Activated naive CD4-positive, alpha-beta T cell treated with anti-CD3 and anti-CD28 coated beads, Interleukin-2, amount 50 U/mL, for 72 hours (primary cell): Measurements from ENCODE around the gene TSPAN13. TPM values are rescaled to one million over a fixed set of nuclear protein-coding genes. Genes with fewer than 3 reads are reported as not detected.
"Not testable (repeated sequence)": the region's sequence is repeated elsewhere in the genome, so short reads cannot be mapped to it uniquely, and the experiment has no call there.

Experiments used
- ATAC-seq, 2 donors: fragments of 150-1000 bp; cut with Tn5 transposase; 2 replicates each; pipeline ENCODE4 v1.10.0; 2021; ENCODE audit warnings: mild to moderate bottlenecking in 2 of 2, moderate library complexity in 2 of 2
- DNase-seq, 2 donors: peaks; one replicate each; pipeline ENCODE4 v3.0.0; 2021 to 2022; ENCODE audit warnings: low spot score in 2 of 2
- H3K27ac Mint-ChIP-seq, 2 donors: one replicate each; pipeline ENCODE4 v1.8.0; 2022; ENCODE audit warnings: mild to moderate bottlenecking in 2 of 2, mixed read lengths in 2 of 2
- H3K36me3 Mint-ChIP-seq, 2 donors: one replicate each; pipeline ENCODE4 v1.8.0; 2022; ENCODE audit warnings: mixed read lengths in 2 of 2
- H3K9me3 Mint-ChIP-seq, 2 donors: one replicate each; pipeline ENCODE4 v1.8.0; 2022; ENCODE audit warnings: mixed read lengths in 2 of 2
- total RNA-seq, 2 donors: library from RNA; stranded (reverse); gene quantifications; one replicate each; pipeline ENCODE4 v1.2.3, GENCODE V29; 2022

The TSPAN13 gene
- total RNA-seq, 2 donors from 2014 or later, result 0.34 to 1.2 TPM

- Mint-ChIP-seq H3K9me3 (no peaks in the 10 kb centered on the region), H3K36me3 (peaks cover 7 to 8% of the 10 kb centered on the region in 2 donors), H3K27ac (no peak overlapping the region)
- ATAC-seq (no peak), DNase-seq (no peak)
Observed at GRCh38 chr7:16758631-16759611, 5.4 kb downstream of the TSPAN13 start.

DNA sequence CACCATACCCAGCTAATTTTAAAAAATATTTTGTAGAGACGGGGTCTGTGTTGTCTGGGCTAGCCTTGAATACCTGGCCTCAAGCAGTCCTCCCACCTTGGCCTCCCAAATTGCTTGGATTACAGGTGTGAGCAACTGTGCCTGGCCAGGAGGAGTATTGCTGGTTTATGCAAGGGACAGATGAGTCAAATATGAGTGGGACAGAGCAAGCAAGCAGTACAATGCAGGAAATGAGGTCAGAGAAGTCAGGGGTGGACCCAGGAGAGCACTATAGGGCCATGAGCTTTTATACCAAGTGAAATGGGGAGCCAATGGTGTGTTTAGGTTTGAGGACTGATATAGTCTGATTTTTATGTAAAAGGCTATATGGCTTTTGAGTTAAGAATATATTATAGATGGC, 6.3 kb downstream of the TSPAN13 start:
- no peak for DNase-seq
- peak in 1 of 2 donors; percentile 37 for ATAC-seq
- H3K27ac Mint-ChIP-seq, result no peak overlapping the region
- H3K36me3 Mint-ChIP-seq, result peaks cover 0 to 1% of the 10 kb centered on the region in 2 donors
- no peaks in the 10 kb centered on the region for H3K9me3 Mint-ChIP-seq

- Mint-ChIP-seq H3K27ac (no peak overlapping the region), H3K36me3 (no peaks in the 10 kb centered on the region), H3K9me3 (no peaks in the 10 kb centered on the region)
- DNase-seq (no peak), ATAC-seq (no peak)
Observed at GRCh38 chr7:16762177-16762576, 8.6 kb downstream of the TSPAN13 start.

DNA sequence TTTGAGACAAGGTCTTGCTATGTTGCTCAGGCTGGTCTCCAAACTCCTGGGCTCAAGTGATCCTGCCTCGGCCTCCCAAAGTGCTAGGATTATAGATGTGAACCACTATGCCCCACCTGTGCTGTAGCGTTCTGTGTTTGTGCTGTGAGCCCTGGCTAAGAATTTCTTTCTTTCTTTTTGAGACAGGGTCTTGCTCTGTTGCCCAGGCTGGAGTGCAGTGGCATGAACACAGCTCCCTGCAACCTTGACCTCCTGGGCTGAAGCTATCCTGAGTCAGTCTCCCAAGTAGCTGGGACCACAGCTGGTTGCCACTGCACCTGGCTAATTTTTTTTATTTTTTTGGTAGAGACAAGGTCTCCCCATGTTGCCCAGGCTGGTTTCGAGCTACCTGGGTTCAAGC, 11.4 kb downstream of the TSPAN13 start:
- ATAC-seq (no peak), DNase-seq (no peak)
- Mint-ChIP-seq H3K27ac (no peak overlapping the region), H3K36me3 (no peaks in the 10 kb centered on the region), H3K9me3 (no peaks in the 10 kb centered on the region)

GRCh38 chr7:16765436-16765859, 11.9 kb downstream of the TSPAN13 start:
- no peak for ATAC-seq
- no peak overlapping the region for H3K27ac Mint-ChIP-seq
- no peaks in the 10 kb centered on the region for H3K9me3 Mint-ChIP-seq
- no peaks in the 10 kb centered on the region for H3K36me3 Mint-ChIP-seq
- DNase-seq, result no peak

GRCh38 chr7:16769994-16770393, 16.4 kb downstream of the TSPAN13 start:
- ATAC-seq, H3K27ac Mint-ChIP-seq, H3K9me3 Mint-ChIP-seq, DNase-seq, H3K36me3 Mint-ChIP-seq: not testable (repeated sequence)

DNA sequence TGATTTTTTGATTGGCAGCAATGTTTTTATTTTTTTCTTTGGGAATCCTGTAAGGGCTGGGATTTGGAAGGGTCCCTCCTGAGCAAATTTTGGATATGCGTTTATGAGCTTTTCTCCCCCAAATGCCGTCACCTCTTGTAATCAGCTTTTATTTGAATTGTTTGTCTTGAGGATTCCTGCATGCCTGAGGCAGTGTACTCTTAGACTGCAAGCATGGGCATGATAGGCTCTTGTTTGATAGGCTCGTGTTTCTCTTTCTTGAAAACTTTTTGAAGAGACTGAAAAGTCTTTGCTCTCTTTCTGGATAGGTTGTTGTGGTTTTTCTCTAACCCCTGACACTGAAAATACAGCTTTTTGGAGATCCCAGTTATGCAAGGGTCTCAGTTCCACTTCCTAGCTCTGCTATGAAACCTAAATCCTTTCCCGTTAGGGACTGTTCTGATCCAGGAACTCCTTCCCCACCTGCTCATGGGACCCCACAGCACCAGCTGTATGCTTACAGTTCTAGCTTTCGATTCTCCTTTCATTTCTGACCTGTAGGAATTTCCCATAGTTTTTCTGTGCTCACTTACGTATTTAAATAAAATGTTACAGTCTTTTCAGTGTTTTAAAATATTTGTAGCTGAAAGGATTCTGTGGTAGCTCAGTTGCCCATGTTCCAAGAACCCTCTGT, 17.2 kb downstream of the TSPAN13 start:
- H3K9me3 Mint-ChIP-seq, result no peaks in the 10 kb centered on the region
- no peak for DNase-seq
- no peaks in the 10 kb centered on the region for H3K36me3 Mint-ChIP-seq
- H3K27ac Mint-ChIP-seq, result no peak overlapping the region
- no peak for ATAC-seq

DNA sequence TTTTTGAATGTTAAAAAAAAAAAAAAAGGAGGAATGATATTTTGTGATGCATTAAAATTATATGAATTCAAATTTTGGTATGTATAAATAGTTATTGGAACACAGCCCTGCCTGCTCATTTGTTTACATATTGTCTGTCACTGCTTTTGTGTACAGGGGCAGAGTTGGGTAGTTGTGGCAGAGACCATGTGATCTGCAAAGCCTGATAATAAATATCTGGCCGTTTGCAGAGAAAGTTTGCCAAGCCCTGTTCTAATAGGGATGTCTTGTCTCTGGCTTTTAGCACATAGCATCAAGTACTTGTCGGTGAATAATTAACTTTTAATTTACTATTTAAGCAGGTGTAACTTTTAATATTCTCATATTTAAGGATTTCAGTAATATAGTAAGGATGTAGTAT, 19.8 kb downstream of the TSPAN13 start:
- DNase-seq (no peak), ATAC-seq (no peak)
- Mint-ChIP-seq H3K9me3 (no peaks in the 10 kb centered on the region), H3K27ac (no peak overlapping the region), H3K36me3 (no peaks in the 10 kb centered on the region)

- Mint-ChIP-seq H3K36me3 (no peaks in the 10 kb centered on the region), H3K27ac (no peak overlapping the region), H3K9me3 (no peaks in the 10 kb centered on the region)
- DNase-seq (no peak), ATAC-seq (no peak)
Observed at GRCh38 chr7:16773884-16774283, 20.3 kb downstream of the TSPAN13 start.

DNA sequence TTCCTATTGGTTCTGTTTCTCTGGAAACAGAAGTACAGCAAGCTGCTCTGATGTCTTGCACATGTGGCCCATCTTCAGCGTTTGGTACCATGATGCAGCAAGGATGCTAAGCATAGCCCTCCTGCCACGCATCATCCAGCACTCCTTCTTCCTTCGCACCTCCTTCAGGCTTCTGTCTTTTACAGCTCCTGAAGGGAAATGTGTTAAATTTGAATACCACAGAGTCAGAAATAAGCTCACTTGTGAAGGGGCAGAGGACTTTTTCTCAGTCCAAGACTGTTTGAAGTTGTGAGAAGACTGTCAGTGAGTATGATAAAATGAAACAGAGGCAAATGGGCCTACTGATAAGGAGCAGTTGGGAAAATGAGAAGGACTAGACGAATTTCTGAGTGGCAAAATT, 20.7 kb downstream of the TSPAN13 start:
- no peaks in the 10 kb centered on the region for H3K36me3 Mint-ChIP-seq
- no peaks in the 10 kb centered on the region for H3K9me3 Mint-ChIP-seq
- no peak for DNase-seq
- ATAC-seq, result no peak
- H3K27ac Mint-ChIP-seq, result no peak overlapping the region

GRCh38 chr7:16774986-16775385, 21.4 kb downstream of the TSPAN13 start:
- Mint-ChIP-seq H3K27ac (no peak overlapping the region), H3K9me3 (no peaks in the 10 kb centered on the region), H3K36me3 (no peaks in the 10 kb centered on the region)
- no peak for ATAC-seq
- no peak for DNase-seq

- H3K36me3 Mint-ChIP-seq, result no peaks in the 10 kb centered on the region
- DNase-seq, result no peak
- no peak for ATAC-seq
- no peaks in the 10 kb centered on the region for H3K9me3 Mint-ChIP-seq
- no peak overlapping the region for H3K27ac Mint-ChIP-seq
Observed at GRCh38 chr7:16776053-16776452, 22.5 kb downstream of the TSPAN13 start.

DNA sequence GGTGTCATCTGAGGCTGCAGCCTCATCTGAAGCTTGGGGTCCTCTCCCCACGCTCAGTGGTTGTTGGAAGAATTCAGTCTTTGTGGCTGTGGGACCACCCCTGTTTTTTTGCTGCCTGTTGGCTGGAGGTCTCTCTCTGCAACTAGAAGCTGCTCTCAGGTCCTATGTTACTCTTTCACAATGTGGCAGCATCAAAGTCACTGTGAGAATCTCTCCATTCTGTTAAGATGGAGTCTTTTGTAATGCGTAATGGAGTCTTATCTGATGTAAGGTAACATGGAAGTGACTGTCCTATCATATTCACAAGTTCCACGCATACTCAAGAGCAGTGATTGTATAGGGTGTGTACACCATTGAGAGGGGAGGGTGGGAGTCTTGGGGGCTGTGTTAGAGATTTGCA, 24.9 kb downstream of the TSPAN13 start:
- no peak overlapping the region for H3K27ac Mint-ChIP-seq
- no peaks in the 10 kb centered on the region for H3K36me3 Mint-ChIP-seq
- ATAC-seq (no peak), DNase-seq (no peak)
- H3K9me3 Mint-ChIP-seq, result no peaks in the 10 kb centered on the region

GRCh38 chr7:16779051-16779450, 25.5 kb downstream of the TSPAN13 start:
- H3K36me3 Mint-ChIP-seq, result no peaks in the 10 kb centered on the region
- ATAC-seq (no peak), DNase-seq (no peak)
- H3K9me3 Mint-ChIP-seq, result no peaks in the 10 kb centered on the region
- no peak overlapping the region for H3K27ac Mint-ChIP-seq

DNA sequence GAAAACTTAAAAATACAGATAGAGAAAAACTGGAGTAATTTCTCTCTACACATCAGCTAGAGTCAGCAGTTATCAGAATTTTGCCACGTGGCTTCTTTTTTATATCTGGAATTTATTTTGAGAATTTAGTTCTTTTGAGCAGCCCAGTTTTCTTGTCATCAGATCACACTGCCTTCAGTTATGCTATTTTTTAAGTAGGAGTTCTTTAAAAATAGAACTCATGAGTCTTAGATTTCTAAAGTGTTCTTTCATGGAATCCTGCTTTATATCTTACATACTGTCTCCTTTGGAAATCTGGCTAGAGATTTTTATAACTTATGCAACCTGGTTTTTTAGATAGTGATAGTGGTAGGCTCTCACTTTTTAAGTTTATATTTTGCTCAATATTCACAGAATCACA, 27.0 kb downstream of the TSPAN13 start:
- Mint-ChIP-seq H3K36me3 (no peaks in the 10 kb centered on the region), H3K9me3 (no peaks in the 10 kb centered on the region)

GRCh38 chr7:16785321-16785720, 31.8 kb downstream of the TSPAN13 start:
- H3K36me3 Mint-ChIP-seq, result no peaks in the 10 kb centered on the region
- H3K27ac Mint-ChIP-seq, result no peak overlapping the region
- ATAC-seq, result no peak
- no peak for DNase-seq
- H3K9me3 Mint-ChIP-seq, result no peaks in the 10 kb centered on the region

More for the DNA sequence above, 27.0 kb downstream of the TSPAN13 start:
- no peak for ATAC-seq
- DNase-seq, result no peak
- H3K27ac Mint-ChIP-seq, result no peak overlapping the region

GRCh38 chr7:16785846-16786245, 32.3 kb downstream of the TSPAN13 start:
- ATAC-seq (no peak), DNase-seq (no peak)
- Mint-ChIP-seq H3K9me3 (no peaks in the 10 kb centered on the region), H3K27ac (no peak overlapping the region), H3K36me3 (no peaks in the 10 kb centered on the region)

- Mint-ChIP-seq H3K27ac (no peak overlapping the region), H3K36me3 (no peaks in the 10 kb centered on the region), H3K9me3 (no peaks in the 10 kb centered on the region)
- DNase-seq (no peak), ATAC-seq (no peak)
Observed at GRCh38 chr7:16786257-16786656, 32.7 kb downstream of the TSPAN13 start.
